Bone marrow (tissue), 2 donors: ENCODE measurements around the gene NCOA3.
"Not testable (repeated sequence)": the region's sequence is repeated elsewhere in the genome, so short reads cannot be mapped to it uniquely, and the experiment has no call there.

Source experiments
- DNase-seq, 2 donors: peaks; one replicate each; lab custom pipeline; 2025; lab: John Stamatoyannopoulos, UW

The NCOA3 gene

GRCh38 chr20:47500554-47500953, 1.1 kb upstream of the NCOA3 start:
- DNase-seq: no peak

- no peak for DNase-seq
Measured at GRCh38 chr20:47501116-47501481, 588 bp upstream of the NCOA3 start.

GRCh38 chr20:47502271-47503239, 868 bp downstream of the NCOA3 start:
- peak; percentile 40 to 91 for DNase-seq

GRCh38 chr20:47503685-47504084, 2.0 kb downstream of the NCOA3 start:
- no peak for DNase-seq

GRCh38 chr20:47506335-47506734, 4.6 kb downstream of the NCOA3 start:
- DNase-seq: no peak

GRCh38 chr20:47506850-47507249, 5.2 kb downstream of the NCOA3 start:
- DNase-seq: no peak

GRCh38 chr20:47507275-47507981, 5.7 kb downstream of the NCOA3 start:
- not testable (repeated sequence) for DNase-seq

- peak in 1 of 2 donors; percentile 17 for DNase-seq
Measured at GRCh38 chr20:47508278-47508677, 6.6 kb downstream of the NCOA3 start.

GRCh38 chr20:47509104-47509661, 7.5 kb downstream of the NCOA3 start:
- DNase-seq: no peak

- no peak for DNase-seq
Measured at GRCh38 chr20:47509685-47510084, 8.0 kb downstream of the NCOA3 start.

- DNase-seq: no peak
Measured at GRCh38 chr20:47515843-47516242, 14.2 kb downstream of the NCOA3 start.

GRCh38 chr20:47521059-47521808, 19.5 kb downstream of the NCOA3 start:
- no peak for DNase-seq

- DNase-seq: peak in 1 of 2 donors; percentile 35
Measured at GRCh38 chr20:47524015-47524784, 22.5 kb downstream of the NCOA3 start.

GRCh38 chr20:47527004-47527800, 25.5 kb downstream of the NCOA3 start:
- no peak for DNase-seq

- DNase-seq: no peak
Measured at GRCh38 chr20:47529840-47530239, 28.2 kb downstream of the NCOA3 start.

GRCh38 chr20:47531458-47531857, 29.8 kb downstream of the NCOA3 start:
- DNase-seq: no peak

- no peak for DNase-seq
Measured at GRCh38 chr20:47532002-47532401, 30.3 kb downstream of the NCOA3 start.

GRCh38 chr20:47533518-47534062, 31.9 kb downstream of the NCOA3 start:
- DNase-seq: no peak

- DNase-seq: no peak
Measured at GRCh38 chr20:47534405-47534804, 32.7 kb downstream of the NCOA3 start.

- DNase-seq: no peak
Measured at GRCh38 chr20:47535088-47535487, 33.4 kb downstream of the NCOA3 start.
